Vagina (tissue), 2 donors: ENCODE results near the gene LRIT2. TPM values are rescaled to one million over a fixed set of nuclear protein-coding genes. Genes with fewer than 3 reads are reported as not detected.
A peak's percentile ranks its signal among the peaks of the same experiment; 100 is the strongest.
"Not testable (repeated sequence)": the region's sequence is repeated elsewhere in the genome, so short reads cannot be mapped to it uniquely, and the experiment has no call there.

Experiments
- DNase-seq, 2 donors: peaks; one replicate each; pipeline ENCODE4 v3.0.0-alpha.2; 2017; ENCODE audit errors: extremely low spot score in 2 of 2
- H3K27ac ChIP-seq: fragments of 200-600 bp; sonication (generic); one replicate; pipeline ENCODE4 v1.5.1; 2019
- H3K27me3 ChIP-seq: fragments of 200-600 bp; sonication (generic); one replicate; pipeline ENCODE4 v1.5.1; 2019
- H3K36me3 ChIP-seq, 2 donors: fragments of 200-600 bp; sonication (generic); one replicate each; pipeline ENCODE4 v1.5.1; 2017 to 2019
- H3K4me1 ChIP-seq: fragments of 200-600 bp; sonication (generic); one replicate; pipeline ENCODE4 v1.5.1; 2019
- H3K4me3 ChIP-seq, 2 donors: fragments of 200-600 bp; sonication (generic); 1 replicate in 1 of 2; 2 replicates in 1 of 2; pipeline ENCODE4 v1.5.1; 2016 to 2019
- H3K9me3 ChIP-seq: fragments of 200-600 bp; sonication (generic); one replicate; pipeline ENCODE4 v1.5.1; 2019
- POLR2A ChIP-seq, 2 donors: fragments of 450-650 bp; IDR thresholded peaks; one replicate each; pipeline ENCODE4 v1.6.1; 2017; ENCODE audit warnings: antibody characterized with exemption in 2 of 2, mild to moderate bottlenecking in 2 of 2, moderate library complexity in 2 of 2
- POLR2AphosphoS5 ChIP-seq, 2 donors: sonication (generic); formaldehyde crosslinking; IDR thresholded peaks; one replicate each; pipeline ENCODE4 v1.9.0; 2017; ENCODE audit warnings: antibody characterized with exemption in 2 of 2, mild to moderate bottlenecking in 2 of 2, low read depth in 1 of 2; ENCODE audit not compliant: insufficient read depth in 1 of 2
- intact Hi-C: fragments of 100-400 bp; cut with DNase I; formaldehyde crosslinking; loops from one replicate; pipeline ENCODE4 v1.15.1; 2023
- total RNA-seq: library from RNA; depleted of rRNA; stranded (reverse); fragments of >200 nt; gene quantifications from one replicate; pipeline ENCODE4 v1.2.3, GENCODE V29; 2016
- TF ChIP-seq, protein P1 (sequence below), 3 experiments: fragments of 450-650 bp in 2 of 3; fragments of 200-600 bp in 1 of 3; sonication (generic) in 1 of 3; IDR thresholded peaks; one replicate each; pipeline ENCODE4 v1.5.1; 2017 to 2019; ENCODE audit warnings: antibody characterized with exemption in 3 of 3, mild to moderate bottlenecking in 2 of 3, moderate library complexity in 2 of 3

The LRIT2 gene
- total RNA-seq, 1 donor from 2014 or later = not detected

DNA sequence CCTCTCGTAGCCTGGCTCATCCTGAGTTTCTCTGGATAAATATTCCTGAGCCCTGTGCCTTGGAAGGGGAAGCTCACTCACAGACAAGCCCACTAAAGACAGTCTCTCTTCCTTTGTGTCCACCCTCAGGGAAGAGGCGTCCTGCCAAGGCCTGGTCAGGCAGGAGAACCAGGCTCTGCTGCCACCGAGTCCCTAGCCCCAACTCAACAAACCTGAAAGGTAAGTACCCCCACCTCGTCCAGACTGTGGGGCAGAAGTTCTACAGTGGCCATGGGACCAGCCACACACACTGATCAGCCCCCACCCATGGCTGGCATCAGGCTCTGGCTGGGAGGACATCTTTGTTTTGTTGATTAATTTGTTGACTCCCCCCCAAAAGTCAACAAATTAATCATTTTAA, 49.0 kb downstream of the LRIT2 start:
- Histone ChIP-seq H3K36me3 (no peaks in the 10 kb centered on the region), H3K9me3 (no peaks in the 10 kb centered on the region), H3K27ac (no peak overlapping the region), H3K4me1 (peaks cover 24% of the 10 kb centered on the region), H3K4me3 (no peak overlapping the region), H3K27me3 (no peaks in the 10 kb centered on the region)
- intact Hi-C loops = no loop called here
- DNase-seq = peak in 1 of 2 donors; percentile 83
- no peak for TF ChIP-seq POLR2AphosphoS5 (IDR thresholded peaks at IDR 0.05; ENCODE audit: insufficient read depth in 1 of 2, low read depth in 1 of 2)

DNA sequence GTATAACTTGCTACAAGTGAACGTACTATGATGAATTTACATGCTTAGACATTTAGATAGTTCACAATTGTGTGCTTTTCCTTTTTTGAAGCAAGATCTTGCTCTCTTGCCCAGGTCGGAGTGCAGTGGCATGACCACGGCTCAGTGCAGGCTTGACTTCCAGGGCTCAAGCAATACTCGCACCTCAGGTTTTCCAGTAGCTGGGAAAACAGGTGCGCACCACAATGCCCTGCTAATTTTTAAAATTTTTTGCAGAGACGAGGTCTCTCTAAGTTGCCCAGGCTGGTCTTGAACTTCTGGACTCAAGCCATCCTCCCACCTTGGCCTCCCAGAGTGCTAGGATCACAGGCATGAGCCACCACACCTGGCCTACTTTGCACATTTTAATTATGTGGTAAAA, 49.9 kb downstream of the LRIT2 start:
- Histone ChIP-seq H3K9me3 (no peaks in the 10 kb centered on the region), H3K36me3 (no peaks in the 10 kb centered on the region), H3K27ac (no peak overlapping the region), H3K4me1 (peaks cover 24% of the 10 kb centered on the region), H3K4me3 (peak overlapping the region in 1 of 2 donors; percentile 27), H3K27me3 (no peaks in the 10 kb centered on the region)
- intact Hi-C loops = no loop called here
- TF ChIP-seq POLR2AphosphoS5 (IDR thresholded peaks at IDR 0.05; ENCODE audit: insufficient read depth in 1 of 2, low read depth in 1 of 2) = no peak
- TF ChIP-seq, protein P1, sequence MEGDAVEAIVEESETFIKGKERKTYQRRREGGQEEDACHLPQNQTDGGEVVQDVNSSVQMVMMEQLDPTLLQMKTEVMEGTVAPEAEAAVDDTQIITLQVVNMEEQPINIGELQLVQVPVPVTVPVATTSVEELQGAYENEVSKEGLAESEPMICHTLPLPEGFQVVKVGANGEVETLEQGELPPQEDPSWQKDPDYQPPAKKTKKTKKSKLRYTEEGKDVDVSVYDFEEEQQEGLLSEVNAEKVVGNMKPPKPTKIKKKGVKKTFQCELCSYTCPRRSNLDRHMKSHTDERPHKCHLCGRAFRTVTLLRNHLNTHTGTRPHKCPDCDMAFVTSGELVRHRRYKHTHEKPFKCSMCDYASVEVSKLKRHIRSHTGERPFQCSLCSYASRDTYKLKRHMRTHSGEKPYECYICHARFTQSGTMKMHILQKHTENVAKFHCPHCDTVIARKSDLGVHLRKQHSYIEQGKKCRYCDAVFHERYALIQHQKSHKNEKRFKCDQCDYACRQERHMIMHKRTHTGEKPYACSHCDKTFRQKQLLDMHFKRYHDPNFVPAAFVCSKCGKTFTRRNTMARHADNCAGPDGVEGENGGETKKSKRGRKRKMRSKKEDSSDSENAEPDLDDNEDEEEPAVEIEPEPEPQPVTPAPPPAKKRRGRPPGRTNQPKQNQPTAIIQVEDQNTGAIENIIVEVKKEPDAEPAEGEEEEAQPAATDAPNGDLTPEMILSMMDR (IDR thresholded peaks at IDR 0.05) = no peak
- TF ChIP-seq POLR2A (IDR thresholded peaks at IDR 0.05) = no peak
- peak in 1 of 2 donors; percentile 44 for DNase-seq

DNA sequence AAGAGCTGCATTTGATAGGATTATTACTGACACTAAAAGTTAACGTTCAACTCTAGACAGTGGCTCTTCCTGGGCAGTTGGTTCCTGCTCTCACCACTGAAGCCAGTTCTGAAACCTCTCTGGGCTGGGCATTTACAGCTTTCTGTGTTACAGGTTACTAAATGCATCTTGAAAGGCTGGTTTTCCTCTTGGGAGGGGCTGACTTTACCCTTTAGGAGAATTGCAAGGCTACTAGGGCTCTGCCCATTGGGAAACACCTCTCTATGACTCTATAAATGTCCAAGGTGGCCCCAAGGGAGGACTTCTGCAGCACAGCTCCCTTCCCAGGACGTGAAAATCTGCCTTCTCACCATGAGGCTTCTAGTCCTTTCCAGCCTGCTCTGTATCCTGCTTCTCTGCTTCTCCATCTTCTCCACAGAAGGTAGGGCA, 51.8 kb downstream of the LRIT2 start, which contains the start of gene GPR15LG:
GPR15LG (plus strand) TSS at position 301 of the 429 bp plus-strand sequence; CDS start at position 352, 51 bp downstream.
- H3K36me3 ChIP-seq = no peaks in the 10 kb centered on the region
- H3K9me3 ChIP-seq = no peaks in the 10 kb centered on the region
- intact Hi-C loops = no loop called here
- no peak for TF ChIP-seq POLR2A (IDR thresholded peaks at IDR 0.05)
- TF ChIP-seq POLR2AphosphoS5 (IDR thresholded peaks at IDR 0.05; ENCODE audit: insufficient read depth in 1 of 2, low read depth in 1 of 2) = peak in 1 of 2 donors; percentile 21
- peak within 1 kb of the TSS in 1 of 2 donors; percentile 27 for H3K4me3 ChIP-seq
- H3K27ac ChIP-seq = peak within 1 kb of the TSS; percentile 48
- no peaks in the 10 kb centered on the region for H3K27me3 ChIP-seq
- H3K4me1 ChIP-seq = peaks cover 24% of the 10 kb centered on the region
- DNase-seq = no peak

DNA sequence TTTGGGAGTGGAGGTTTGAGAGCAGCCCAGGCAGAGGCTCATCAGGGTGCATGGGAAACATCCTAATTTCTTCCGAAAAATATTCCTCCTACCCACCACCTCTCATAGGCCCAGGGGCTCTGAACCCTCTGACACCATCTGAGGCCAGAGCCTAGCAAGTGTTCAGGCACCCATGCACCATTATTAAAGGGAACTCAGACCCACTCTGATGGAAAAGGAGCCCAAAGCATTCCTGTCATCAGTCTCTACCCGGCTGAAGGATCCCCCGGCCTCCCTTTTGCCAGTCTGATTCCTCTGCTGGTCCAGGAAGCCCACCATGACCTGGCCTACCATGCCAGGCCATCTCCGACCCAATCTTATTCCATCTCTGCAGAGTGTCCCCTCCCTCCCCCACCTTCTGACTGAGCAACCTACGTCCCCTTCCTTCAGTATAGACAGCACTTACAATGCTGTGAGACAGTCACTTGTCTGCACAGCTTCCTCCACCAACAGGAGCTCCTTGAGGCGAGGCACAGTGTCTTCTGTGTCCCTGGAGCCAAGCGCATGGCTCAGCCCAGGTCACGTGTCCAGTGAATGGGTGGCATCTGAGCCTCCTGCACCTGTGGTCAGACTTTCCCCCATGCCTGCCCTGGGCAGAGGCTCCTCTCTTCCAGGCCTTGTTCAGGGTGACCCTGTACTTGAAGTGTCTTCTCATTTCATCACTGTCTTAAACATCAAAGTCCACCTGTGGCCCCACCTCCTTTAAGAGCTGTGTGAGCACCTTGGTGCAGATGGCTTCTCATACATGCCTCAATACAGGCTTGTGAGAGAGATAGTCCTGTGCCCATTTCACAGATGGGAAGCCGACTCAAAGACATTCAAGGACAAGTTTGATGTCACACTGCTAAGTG, 52.6 kb downstream of the LRIT2 start:
- H3K4me3 ChIP-seq = no peak overlapping the region
- H3K27ac ChIP-seq = peak overlapping the region; percentile 48
- peaks cover 18% of the 10 kb centered on the region for H3K4me1 ChIP-seq
- TF ChIP-seq POLR2AphosphoS5 (IDR thresholded peaks at IDR 0.05; ENCODE audit: insufficient read depth in 1 of 2, low read depth in 1 of 2) (no peak), POLR2A (IDR thresholded peaks at IDR 0.05) (no peak)
- TF ChIP-seq, protein P1 (IDR thresholded peaks at IDR 0.05) = no peak
- intact Hi-C loops = no loop called here
- no peaks in the 10 kb centered on the region for H3K27me3 ChIP-seq
- H3K36me3 ChIP-seq = no peaks in the 10 kb centered on the region
- H3K9me3 ChIP-seq = no peaks in the 10 kb centered on the region
- no peak for DNase-seq

DNA sequence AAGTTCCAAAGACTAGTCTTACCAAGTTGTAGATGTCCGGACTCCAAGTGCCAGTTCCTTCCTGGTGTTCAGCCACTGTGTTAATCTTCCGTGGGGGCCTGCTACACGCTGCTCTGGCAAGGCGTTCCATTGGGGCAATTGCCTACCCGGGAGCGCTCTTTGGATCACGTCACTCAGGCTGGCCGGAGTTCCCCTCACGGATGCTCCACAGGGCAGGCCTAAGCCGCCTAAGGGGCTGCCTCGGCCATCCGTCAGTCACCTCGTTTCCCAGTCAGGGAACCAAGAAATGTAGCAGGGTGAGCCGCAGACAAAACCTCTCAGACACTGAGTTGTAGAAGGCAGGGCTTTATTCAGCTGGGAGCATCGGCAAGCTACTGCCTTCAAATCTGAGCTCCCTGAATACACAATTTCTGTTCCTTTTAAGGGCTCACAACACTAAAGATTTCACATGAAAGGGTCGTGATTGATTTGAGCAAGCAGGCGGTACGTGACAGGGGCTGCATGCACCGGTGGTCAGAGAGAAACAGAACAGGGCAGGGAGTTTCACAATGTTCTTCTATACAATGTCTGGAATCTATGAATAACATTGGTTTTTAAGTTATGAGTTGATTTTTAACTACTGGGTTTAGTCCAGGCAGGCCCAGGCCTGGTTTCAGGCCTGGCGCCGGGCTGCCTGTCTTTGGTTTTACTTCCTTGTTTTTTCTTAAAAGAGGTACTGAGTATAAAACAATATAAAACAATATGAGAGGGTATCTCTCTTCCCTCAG, 53.5 kb downstream of the LRIT2 start:
- DNase-seq, H3K4me1 ChIP-seq, H3K27me3 ChIP-seq, intact Hi-C loops, H3K4me3 ChIP-seq, H3K9me3 ChIP-seq, H3K36me3 ChIP-seq: not testable (repeated sequence)
- H3K27ac ChIP-seq = peak overlapping the region; percentile 48

DNA sequence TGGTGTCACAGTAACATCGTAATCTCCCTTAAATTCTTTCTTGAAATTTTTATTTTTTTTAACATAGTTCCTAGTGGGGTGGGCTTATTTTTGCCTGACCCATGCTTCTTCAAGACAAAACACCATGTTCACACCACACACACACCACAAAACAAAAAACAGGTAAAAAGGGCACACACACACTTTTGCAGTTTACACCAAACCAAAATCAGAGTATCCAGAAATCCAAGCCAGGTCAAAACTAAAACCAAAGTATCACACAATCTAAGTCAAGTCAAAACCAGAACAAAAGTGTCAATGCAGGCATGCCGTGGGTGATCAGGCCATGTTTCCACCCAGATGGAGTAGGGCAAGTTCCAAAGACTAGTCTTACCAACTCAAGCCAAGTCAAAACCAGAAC, 54.1 kb downstream of the LRIT2 start:
- intact Hi-C loops, H3K27me3 ChIP-seq, H3K36me3 ChIP-seq, H3K4me1 ChIP-seq, H3K9me3 ChIP-seq, DNase-seq: not testable (repeated sequence)
- Histone ChIP-seq H3K27ac (peak overlapping the region; percentile 48), H3K4me3 (peak overlapping the region in 1 of 2 donors; percentile 22)

Other genes with a start within 250 kb of the LRIT2 start
- gene GHITM, start 86.0 kb downstream of the LRIT2 start, total RNA-seq = 87.9 TPM
- gene GPR15LG, start 51.7 kb downstream of the LRIT2 start, total RNA-seq = 98.0 TPM
- 6.4 TPM for gene CDHR1, start 31.0 kb downstream of the LRIT2 start, total RNA-seq
- not detected for gene LRIT1, start 16.0 kb upstream of the LRIT2 start, total RNA-seq
- not detected for gene RGR, start 19.5 kb upstream of the LRIT2 start, total RNA-seq
- 62.1 TPM for gene CCSER2, start 103.0 kb upstream of the LRIT2 start, total RNA-seq